Measurements from ENCODE around the gene SCAPER. TPM values are rescaled to one million over a fixed set of nuclear protein-coding genes. Genes with fewer than 3 reads are reported as not detected.
A peak's percentile ranks its signal among the peaks of the same experiment; 100 is the strongest.

SCAPER gene
- total and polyA plus RNA-seq, 8 donors = 4.9 to 136 (median 18.2) TPM

DNA sequence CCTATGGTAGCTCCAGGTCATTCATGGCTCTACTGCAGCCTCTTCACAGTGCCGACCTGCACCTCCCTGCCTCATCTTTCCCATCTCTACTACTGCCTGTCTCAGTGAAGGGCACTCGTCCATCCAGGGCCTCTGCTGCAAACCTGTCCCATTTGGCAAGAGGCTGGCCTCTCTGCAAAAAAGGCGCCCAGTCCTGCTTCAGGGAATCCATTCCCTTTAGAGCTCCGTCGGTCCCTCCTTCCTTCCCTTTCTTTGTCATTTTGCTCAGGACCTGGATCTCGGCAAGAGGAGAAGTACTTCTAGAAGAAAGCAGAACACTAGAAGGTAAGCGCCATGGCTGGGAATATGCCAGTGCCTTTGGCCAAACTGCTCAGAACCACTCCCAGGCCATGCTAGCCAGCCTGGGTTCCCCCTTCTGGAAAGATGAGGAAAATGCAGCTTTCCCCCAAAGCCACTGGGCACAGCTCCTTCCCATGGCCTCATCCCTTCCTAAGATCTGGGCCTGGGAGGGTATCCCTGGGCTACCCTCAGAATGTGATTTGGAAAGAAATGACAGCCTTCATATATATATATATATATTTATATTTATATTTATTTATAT lies 575.0 kb downstream of the SCAPER start:
- Histone ChIP-seq H3K4me1 (peaks cover 0 to 7% (median 5%) of the 10 kb centered on the region in 4 donors), H3K27ac (no peak overlapping the region), H3K9me3 (no peaks in the 10 kb centered on the region), H3K36me3 (no peaks in the 10 kb centered on the region), H3K4me3 (no peak overlapping the region), H3K27me3 (peaks cover 0 to 36% (median 14%) of the 10 kb centered on the region in 3 donors)
- intact Hi-C loops (cut with DNase I; ENCODE audit: low total_unique reads) = loop anchor here (10.0 kb wide), 1 partner anchor 135 kb away; no protein-coding TSS in a partner anchor
- TF ChIP-seq CTCF (IDR thresholded peaks at IDR 0.05) (peak in 5 of 7 experiments; percentile 40 to 59 (median 44)), POLR2A (IDR thresholded peaks at IDR 0.05) (no peak), EP300 (IDR thresholded peaks at IDR 0.05) (no peak), POLR2AphosphoS5 (IDR thresholded peaks at IDR 0.05) (peak in 1 of 3 donors; percentile 32)
- peak; percentile 71 to 77 for DNase-seq
- 58 to 73% (median 68%) methylated on average over 7 of the region's 7 CpGs for WGBS, 5 donors

DNA sequence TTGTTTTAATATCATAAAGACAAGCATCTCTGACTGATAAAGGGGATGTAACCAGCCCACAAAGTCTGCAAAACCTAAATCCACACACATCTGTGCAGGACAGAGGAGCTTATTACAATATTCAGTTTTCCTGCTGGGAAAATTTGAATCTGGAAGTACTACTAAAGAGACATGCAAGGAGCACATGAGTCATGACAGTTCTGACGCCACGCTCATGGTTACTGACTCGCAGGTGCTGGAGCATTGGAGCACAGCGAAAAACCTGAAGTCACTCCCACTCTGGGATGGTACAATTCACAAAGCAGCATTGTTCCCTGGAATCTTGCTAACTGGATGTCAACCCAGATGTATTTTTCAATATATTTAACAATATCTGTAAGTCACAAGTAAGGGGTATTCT lies 576.2 kb downstream of the SCAPER start:
- peaks cover 0 to 32% (median 4%) of the 10 kb centered on the region in 3 donors for H3K27me3 ChIP-seq
- no peak overlapping the region for H3K4me3 ChIP-seq
- no peak for TF ChIP-seq CTCF (IDR thresholded peaks at IDR 0.05)
- TF ChIP-seq POLR2A (IDR thresholded peaks at IDR 0.05) = no peak
- TF ChIP-seq EP300 (IDR thresholded peaks at IDR 0.05) = no peak
- no peak for TF ChIP-seq POLR2AphosphoS5 (IDR thresholded peaks at IDR 0.05)
- no peak overlapping the region for H3K27ac ChIP-seq
- intact Hi-C loops (cut with DNase I; ENCODE audit: low total_unique reads) = no loop called here
- DNase-seq = no peak
- H3K4me1 ChIP-seq = peaks cover 0 to 4% (median 3%) of the 10 kb centered on the region in 4 donors
- 81 to 92% (median 89%) methylated on average over 4 of the region's 4 CpGs for WGBS, 5 donors
- H3K9me3 ChIP-seq = no peaks in the 10 kb centered on the region
- H3K36me3 ChIP-seq = no peaks in the 10 kb centered on the region

DNA sequence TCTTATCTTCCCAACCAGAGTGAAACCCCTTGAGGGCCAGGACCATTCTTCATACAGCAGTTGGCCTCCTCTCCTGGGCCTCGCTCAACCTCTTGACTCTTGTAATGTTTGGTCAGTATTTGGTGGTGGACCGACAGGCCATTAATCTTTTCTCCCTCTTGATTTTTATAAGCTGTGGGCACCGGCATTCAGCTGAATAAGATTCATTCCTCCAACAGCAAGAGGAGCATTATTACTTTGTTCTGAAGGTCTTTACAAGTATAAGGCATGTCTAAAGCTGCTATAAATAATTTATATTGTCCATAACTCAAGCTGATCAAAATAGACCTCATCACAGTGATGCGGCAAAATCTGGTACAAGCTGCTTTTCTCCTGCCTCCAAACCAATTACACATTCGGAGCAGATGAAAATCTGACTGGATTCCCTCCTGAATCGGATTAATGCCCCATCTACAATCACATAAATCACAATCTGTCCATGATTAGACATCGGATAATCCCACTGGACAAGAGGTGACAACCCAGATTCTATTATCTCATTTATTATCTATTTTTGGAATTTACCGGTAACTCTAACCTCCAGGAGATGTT lies 576.9 kb downstream of the SCAPER start:
- Histone ChIP-seq H3K4me1 (peaks cover 0 to 4% (median 2%) of the 10 kb centered on the region in 4 donors), H3K36me3 (no peaks in the 10 kb centered on the region), H3K27ac (no peak overlapping the region), H3K9me3 (no peaks in the 10 kb centered on the region), H3K27me3 (peaks cover 0 to 29% (median 0%) of the 10 kb centered on the region in 3 donors), H3K4me3 (no peak overlapping the region)
- intact Hi-C loops (cut with DNase I; ENCODE audit: low total_unique reads) = no loop called here
- WGBS, 5 donors = 86 to 90% (median 90%) methylated on average over 8 of the region's 8 CpGs
- TF ChIP-seq CTCF (IDR thresholded peaks at IDR 0.05) = no peak
- TF ChIP-seq POLR2AphosphoS5 (IDR thresholded peaks at IDR 0.05) = no peak
- no peak for TF ChIP-seq POLR2A (IDR thresholded peaks at IDR 0.05)
- no peak for TF ChIP-seq EP300 (IDR thresholded peaks at IDR 0.05)
- no peak for DNase-seq

DNA sequence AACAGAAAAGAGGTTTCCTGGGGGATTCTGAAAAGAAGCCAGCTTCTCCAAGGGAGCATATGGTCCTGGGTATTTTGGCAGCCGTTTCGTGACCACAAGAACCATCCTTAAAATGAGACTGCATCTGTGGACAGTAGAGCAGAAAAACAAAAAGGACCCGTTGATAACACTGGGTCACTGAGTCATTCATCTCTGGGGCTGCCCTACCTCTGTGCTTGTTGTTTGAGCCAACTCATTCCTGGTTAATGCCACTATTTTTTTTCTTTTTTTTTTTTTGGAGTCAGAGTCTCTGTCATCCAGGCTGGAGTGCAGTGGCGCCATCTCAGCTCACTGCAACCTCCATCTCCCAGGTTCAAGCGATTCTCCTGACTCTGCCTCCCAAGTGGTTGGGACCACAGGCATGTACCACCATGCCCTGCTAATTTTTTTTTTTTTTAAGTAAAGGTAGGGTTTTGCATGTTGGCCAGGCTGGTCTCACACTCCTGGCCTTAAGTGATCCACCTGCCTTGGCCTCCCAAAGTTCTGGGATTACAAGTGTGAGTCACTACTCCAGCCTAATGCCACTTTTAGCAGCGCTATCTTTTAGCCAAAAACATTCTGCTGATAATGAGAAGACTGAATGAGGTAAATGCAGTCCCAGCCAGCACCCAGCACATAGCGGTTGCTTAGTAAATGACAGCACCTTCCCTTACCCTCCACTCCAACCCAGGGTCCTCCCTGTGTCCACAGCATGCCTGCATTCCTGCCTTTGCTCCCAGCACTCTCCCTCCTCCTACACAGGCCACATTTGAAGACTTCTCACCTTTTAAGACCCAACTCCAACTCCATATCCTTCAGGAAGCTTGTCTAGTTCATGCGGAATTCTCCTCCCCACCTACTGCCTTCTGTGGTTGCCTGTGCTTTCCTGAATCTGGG lies 577.7 kb downstream of the SCAPER start:
- H3K9me3 ChIP-seq = no peaks in the 10 kb centered on the region
- TF ChIP-seq EP300 (IDR thresholded peaks at IDR 0.05) = no peak
- no peak for TF ChIP-seq POLR2AphosphoS5 (IDR thresholded peaks at IDR 0.05)
- TF ChIP-seq CTCF (IDR thresholded peaks at IDR 0.05) = no peak
- intact Hi-C loops (cut with DNase I; ENCODE audit: low total_unique reads) = no loop called here
- WGBS, 5 donors = 75 to 83% (median 76%) methylated on average over 8 of the region's 8 CpGs
- peaks cover 0 to 28% (median 0%) of the 10 kb centered on the region in 3 donors for H3K27me3 ChIP-seq
- peaks cover 0 to 4% (median 2%) of the 10 kb centered on the region in 4 donors for H3K4me1 ChIP-seq
- no peak for DNase-seq
- H3K4me3 ChIP-seq = no peak overlapping the region
- no peak overlapping the region for H3K27ac ChIP-seq
- no peaks in the 10 kb centered on the region for H3K36me3 ChIP-seq
